ENCODE data around the gene PCBP3.

PCBP3 gene

DNA sequence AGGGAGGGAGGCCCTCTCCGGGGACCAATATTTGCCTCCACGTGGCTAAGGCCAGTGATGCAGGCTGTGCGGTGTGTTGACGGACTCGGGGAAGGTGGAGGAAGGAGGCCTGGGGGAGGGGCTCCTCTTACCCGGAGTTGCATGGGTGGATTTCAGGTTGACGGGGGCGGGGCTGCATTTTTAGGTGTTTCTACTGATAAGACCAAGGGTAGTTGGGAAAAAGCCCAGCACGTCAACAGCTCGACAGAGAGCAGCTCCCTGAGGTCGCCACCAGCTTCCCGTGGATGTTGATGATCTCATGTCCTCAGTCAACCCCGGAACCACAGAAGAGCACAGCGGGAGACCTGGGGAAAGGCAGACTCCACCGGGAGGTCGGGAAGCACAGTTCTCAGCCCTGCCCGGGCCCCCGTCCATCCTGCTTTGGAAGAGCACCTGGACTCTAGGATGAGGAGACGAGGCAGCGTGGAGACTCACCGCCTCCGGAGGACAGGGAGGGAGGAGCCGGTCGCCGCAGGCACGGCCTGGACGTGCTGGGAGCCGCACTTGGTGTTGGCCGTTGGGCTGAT, 305.1 kb downstream of the PCBP3 start:
- H3K79me1 ChIP-seq (ENCODE audit: low read length), result no peaks in the 10 kb centered on the region
- no peaks in the 10 kb centered on the region for H3K79me2 ChIP-seq (ENCODE audit: control insufficient read depth, insufficient read depth, low read length, poor library complexity)
- no peak overlapping the region for H3K9ac ChIP-seq (ENCODE audit: low read length)
- H3K14ac ChIP-seq (ENCODE audit: low read length), result no peak overlapping the region
- no peak overlapping the region for H2BK5ac ChIP-seq (ENCODE audit: low read depth, low read length, poor library complexity)
- DNase-seq, result no peak
- no peak overlapping the region for H3K4me3 ChIP-seq (ENCODE audit: low read depth, low read length)
- peaks cover 9% of the 10 kb centered on the region for H3K9me3 ChIP-seq (ENCODE audit: insufficient read depth, low read depth, low read length)
- H3K36me3 ChIP-seq (ENCODE audit: control insufficient read depth in 1 of 2, insufficient read depth in 2 of 2, low read length in 2 of 2), result no peaks in the 10 kb centered on the region
- no peaks in the 10 kb centered on the region for H3K4me1 ChIP-seq (ENCODE audit: control insufficient read depth in 1 of 2, insufficient read depth in 2 of 2, low read length in 2 of 2)
- no peak overlapping the region for H2AFZ ChIP-seq (ENCODE audit: insufficient read depth, low read length, poor library complexity)
- H2BK120ac ChIP-seq (ENCODE audit: insufficient read depth, low read length, poor library complexity), result no peak overlapping the region
- H3K23ac ChIP-seq (ENCODE audit: low read length), result no peak overlapping the region
- H3K27me3 ChIP-seq (ENCODE audit: insufficient read depth, low read length), result no peaks in the 10 kb centered on the region
- H3K4ac ChIP-seq (ENCODE audit: low read depth, low read length), result no peak overlapping the region
- no peak overlapping the region for H2BK12ac ChIP-seq (ENCODE audit: low read length)
- H3K27ac ChIP-seq (ENCODE audit: low read depth, low read length), result no peak overlapping the region
- no peak overlapping the region for H3K18ac ChIP-seq (ENCODE audit: low read length)
- H3K4me2 ChIP-seq (ENCODE audit: low read length), result no peak overlapping the region
- no CpG with 5 or more reads among the region's 29 CpGs for WGBS (ENCODE audit: extremely low coverage, insufficient coverage, insufficient read length)
- no peak overlapping the region for H4K12ac ChIP-seq (ENCODE audit: low read depth, low read length)
- H2AK5ac ChIP-seq (ENCODE audit: low read length), result no peak overlapping the region
- no peak overlapping the region for H4K8ac ChIP-seq (ENCODE audit: low read depth, low read length)
- H4K91ac ChIP-seq (ENCODE audit: low read depth, low read length), result no peak overlapping the region

DNA sequence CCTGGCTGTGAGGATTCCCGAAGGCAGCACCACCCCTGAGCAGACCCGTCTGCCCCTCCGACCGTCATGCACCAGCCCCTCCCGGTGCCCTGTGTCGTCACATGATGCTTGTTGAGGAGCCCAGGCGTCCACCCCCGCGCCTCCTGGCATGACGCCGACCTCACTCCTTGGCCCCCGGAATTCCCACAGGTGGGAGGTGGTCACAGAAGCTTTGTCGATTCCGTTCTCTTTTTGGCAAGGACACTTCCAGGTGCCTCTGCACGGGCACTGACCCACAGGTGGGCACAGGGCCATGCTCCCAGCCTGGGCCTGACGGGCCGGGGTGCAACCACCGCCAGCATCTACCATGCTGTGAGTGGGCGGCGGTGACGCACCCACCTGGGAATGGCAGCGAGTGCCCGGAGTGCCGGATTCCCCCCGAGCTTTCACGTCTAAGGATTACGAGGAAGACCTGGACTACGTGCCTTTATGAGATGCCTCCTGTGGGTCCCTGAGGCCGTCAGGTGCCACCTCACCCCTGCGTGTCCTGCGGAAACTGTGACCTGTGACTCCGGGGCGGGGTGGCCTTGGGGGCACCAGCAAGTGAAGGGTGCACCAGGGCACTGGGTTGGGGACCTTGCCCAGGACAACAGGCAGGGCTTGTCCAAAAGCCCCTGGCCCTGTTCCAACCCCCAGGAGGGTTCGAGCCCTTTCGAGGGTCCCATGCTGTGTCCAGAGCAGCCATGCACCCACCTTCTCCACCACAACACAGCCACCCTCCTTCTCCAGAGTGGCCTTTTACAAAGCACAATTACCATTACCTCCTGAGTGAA, 306.6 kb downstream of the PCBP3 start:
- Histone ChIP-seq H3K4me2 (ENCODE audit: low read length) (no peak overlapping the region), H3K4me3 (ENCODE audit: low read depth, low read length) (no peak overlapping the region), H3K79me2 (ENCODE audit: control insufficient read depth, insufficient read depth, low read length, poor library complexity) (no peaks in the 10 kb centered on the region), H2AK5ac (ENCODE audit: low read length) (no peak overlapping the region), H2BK12ac (ENCODE audit: low read length) (no peak overlapping the region), H4K91ac (ENCODE audit: low read depth, low read length) (no peak overlapping the region), H3K79me1 (ENCODE audit: low read length) (no peaks in the 10 kb centered on the region), H2BK120ac (ENCODE audit: insufficient read depth, low read length, poor library complexity) (no peak overlapping the region), H4K8ac (ENCODE audit: low read depth, low read length) (no peak overlapping the region), H3K4ac (ENCODE audit: low read depth, low read length) (no peak overlapping the region), H3K27ac (ENCODE audit: low read depth, low read length) (no peak overlapping the region), H3K14ac (ENCODE audit: low read length) (no peak overlapping the region), H2BK5ac (ENCODE audit: low read depth, low read length, poor library complexity) (no peak overlapping the region), H2AFZ (ENCODE audit: insufficient read depth, low read length, poor library complexity) (no peak overlapping the region), H3K18ac (ENCODE audit: low read length) (no peak overlapping the region), H4K12ac (ENCODE audit: low read depth, low read length) (no peak overlapping the region), H3K9me3 (ENCODE audit: insufficient read depth, low read depth, low read length) (peaks cover 6% of the 10 kb centered on the region), H3K9ac (ENCODE audit: low read length) (no peak overlapping the region), H3K27me3 (ENCODE audit: insufficient read depth, low read length) (no peaks in the 10 kb centered on the region), H3K4me1 (ENCODE audit: control insufficient read depth in 1 of 2, insufficient read depth in 2 of 2, low read length in 2 of 2) (no peaks in the 10 kb centered on the region), H3K23ac (ENCODE audit: low read length) (no peak overlapping the region), H3K36me3 (ENCODE audit: control insufficient read depth in 1 of 2, insufficient read depth in 2 of 2, low read length in 2 of 2) (no peaks in the 10 kb centered on the region)
- DNase-seq, result no peak
- WGBS (ENCODE audit: extremely low coverage, insufficient coverage, insufficient read length), result no CpG with 5 or more reads among the region's 35 CpGs

DNA sequence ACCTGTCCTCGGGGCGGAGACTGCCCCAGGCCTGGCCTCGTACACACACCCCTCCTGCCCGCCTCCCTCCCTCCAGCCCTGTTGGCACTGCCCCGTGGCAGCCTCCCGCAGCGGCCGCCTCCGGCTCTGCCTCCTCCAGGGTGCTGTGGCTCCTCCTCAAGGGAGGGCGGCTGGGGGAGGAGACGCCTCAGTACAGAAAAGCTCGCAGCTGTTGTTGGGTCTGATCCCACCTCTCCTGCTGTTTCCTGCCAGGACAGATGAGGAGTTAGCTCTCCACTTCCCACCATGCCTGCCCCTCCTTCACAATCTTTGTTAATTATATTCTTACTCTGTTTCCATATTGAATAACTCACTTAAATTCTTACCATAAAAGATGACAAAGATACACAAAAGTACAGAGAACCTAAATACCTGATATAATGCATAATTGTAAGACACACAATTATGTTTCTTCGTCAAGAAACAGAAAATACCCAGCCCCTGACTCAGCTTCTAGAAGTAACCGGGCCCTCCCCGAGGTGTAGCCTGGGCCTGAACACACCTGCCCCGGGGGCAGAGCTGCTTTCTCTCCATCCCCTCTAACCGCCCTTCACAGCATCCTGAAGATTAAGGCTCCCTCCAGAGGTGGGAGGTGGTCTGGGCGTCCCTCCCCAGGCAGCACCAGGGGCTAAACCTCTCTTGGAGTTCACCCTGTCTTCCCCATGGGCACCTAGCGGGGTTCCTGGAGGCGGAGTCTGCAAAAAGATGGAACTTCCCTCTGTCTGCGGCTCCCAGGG, 307.4 kb downstream of the PCBP3 start:
- WGBS (ENCODE audit: extremely low coverage, insufficient coverage, insufficient read length), result no CpG with 5 or more reads among the region's 21 CpGs
- Histone ChIP-seq H2BK12ac (ENCODE audit: low read length) (no peak overlapping the region), H4K8ac (ENCODE audit: low read depth, low read length) (no peak overlapping the region), H2BK120ac (ENCODE audit: insufficient read depth, low read length, poor library complexity) (no peak overlapping the region), H4K91ac (ENCODE audit: low read depth, low read length) (no peak overlapping the region), H3K9ac (ENCODE audit: low read length) (no peak overlapping the region), H3K79me1 (ENCODE audit: low read length) (no peaks in the 10 kb centered on the region), H3K4me3 (ENCODE audit: low read depth, low read length) (no peak overlapping the region), H2BK5ac (ENCODE audit: low read depth, low read length, poor library complexity) (no peak overlapping the region), H3K4me2 (ENCODE audit: low read length) (no peak overlapping the region), H3K36me3 (ENCODE audit: control insufficient read depth in 1 of 2, insufficient read depth in 2 of 2, low read length in 2 of 2) (no peaks in the 10 kb centered on the region), H3K4me1 (ENCODE audit: control insufficient read depth in 1 of 2, insufficient read depth in 2 of 2, low read length in 2 of 2) (no peaks in the 10 kb centered on the region), H4K12ac (ENCODE audit: low read depth, low read length) (no peak overlapping the region), H3K4ac (ENCODE audit: low read depth, low read length) (no peak overlapping the region), H2AK5ac (ENCODE audit: low read length) (no peak overlapping the region), H2AFZ (ENCODE audit: insufficient read depth, low read length, poor library complexity) (no peak overlapping the region), H3K9me3 (ENCODE audit: insufficient read depth, low read depth, low read length) (peaks cover 6% of the 10 kb centered on the region), H3K79me2 (ENCODE audit: control insufficient read depth, insufficient read depth, low read length, poor library complexity) (no peaks in the 10 kb centered on the region), H3K27me3 (ENCODE audit: insufficient read depth, low read length) (no peaks in the 10 kb centered on the region), H3K14ac (ENCODE audit: low read length) (no peak overlapping the region), H3K23ac (ENCODE audit: low read length) (no peak overlapping the region), H3K27ac (ENCODE audit: low read depth, low read length) (no peak overlapping the region), H3K18ac (ENCODE audit: low read length) (no peak overlapping the region)
- DNase-seq, result peak in 1 of 2 donors; percentile 8

DNA sequence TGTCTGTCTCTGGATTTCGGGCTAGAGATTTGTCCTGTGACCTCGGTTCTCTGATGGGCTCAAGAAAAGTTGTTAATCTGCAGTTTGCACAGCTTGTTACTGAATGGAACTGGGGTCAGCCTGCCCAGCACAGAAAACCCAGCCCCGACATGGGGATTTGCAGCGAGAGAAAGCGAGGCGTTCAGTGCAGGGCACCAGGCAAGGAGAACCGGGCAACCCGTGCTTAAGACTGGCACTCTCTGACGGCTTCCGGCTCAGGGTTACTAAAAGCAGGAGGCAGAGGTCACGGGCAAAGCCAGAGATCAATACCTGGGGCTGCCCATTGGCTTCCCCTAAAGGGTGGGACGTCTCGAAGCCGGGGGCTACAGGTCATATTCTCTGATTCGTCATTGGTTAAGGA, 308.2 kb downstream of the PCBP3 start:
- no peaks in the 10 kb centered on the region for H3K27me3 ChIP-seq (ENCODE audit: insufficient read depth, low read length)
- H3K4ac ChIP-seq (ENCODE audit: low read depth, low read length), result no peak overlapping the region
- H3K79me2 ChIP-seq (ENCODE audit: control insufficient read depth, insufficient read depth, low read length, poor library complexity), result no peaks in the 10 kb centered on the region
- no peak overlapping the region for H3K27ac ChIP-seq (ENCODE audit: low read depth, low read length)
- no peak overlapping the region for H2BK120ac ChIP-seq (ENCODE audit: insufficient read depth, low read length, poor library complexity)
- H3K36me3 ChIP-seq (ENCODE audit: control insufficient read depth in 1 of 2, insufficient read depth in 2 of 2, low read length in 2 of 2), result no peaks in the 10 kb centered on the region
- H4K12ac ChIP-seq (ENCODE audit: low read depth, low read length), result no peak overlapping the region
- no peaks in the 10 kb centered on the region for H3K79me1 ChIP-seq (ENCODE audit: low read length)
- H2BK12ac ChIP-seq (ENCODE audit: low read length), result no peak overlapping the region
- H2BK5ac ChIP-seq (ENCODE audit: low read depth, low read length, poor library complexity), result no peak overlapping the region
- no peak overlapping the region for H3K4me2 ChIP-seq (ENCODE audit: low read length)
- H2AFZ ChIP-seq (ENCODE audit: insufficient read depth, low read length, poor library complexity), result no peak overlapping the region
- H3K4me1 ChIP-seq (ENCODE audit: control insufficient read depth in 1 of 2, insufficient read depth in 2 of 2, low read length in 2 of 2), result no peaks in the 10 kb centered on the region
- H2AK5ac ChIP-seq (ENCODE audit: low read length), result no peak overlapping the region
- H4K91ac ChIP-seq (ENCODE audit: low read depth, low read length), result no peak overlapping the region
- no peak overlapping the region for H3K4me3 ChIP-seq (ENCODE audit: low read depth, low read length)
- H3K9me3 ChIP-seq (ENCODE audit: insufficient read depth, low read depth, low read length), result peaks cover 8% of the 10 kb centered on the region
- H3K9ac ChIP-seq (ENCODE audit: low read length), result no peak overlapping the region
- H3K14ac ChIP-seq (ENCODE audit: low read length), result no peak overlapping the region
- H3K23ac ChIP-seq (ENCODE audit: low read length), result no peak overlapping the region
- no peak overlapping the region for H4K8ac ChIP-seq (ENCODE audit: low read depth, low read length)
- H3K18ac ChIP-seq (ENCODE audit: low read length), result no peak overlapping the region
- DNase-seq, result no peak
- no CpG with 5 or more reads among the region's 15 CpGs for WGBS (ENCODE audit: extremely low coverage, insufficient coverage, insufficient read length)
